GM13977 (cell line): ENCODE data around the gene EMC9.

ENCODE experiments used
- DNase-seq: peaks from one replicate; pipeline ENCODE4 v3.0.0; 2012; ENCODE audit warnings: low spot score
- CTCF ChIP-seq: IDR thresholded peaks from 2 replicates; pipeline ENCODE4 v1.5.1; 2012; ENCODE audit warnings: mild to moderate bottlenecking, control low read depth; ENCODE audit not compliant: insufficient read depth; ENCODE audit errors: extremely low read depth, missing control alignments
- in situ Hi-C: fragments of 300-500 bp; cut with MboI; formaldehyde crosslinking; loops from one replicate; pipeline ENCODE4 v1.12.0; 2022; ENCODE audit warnings: low sequenced_read_pairs, low pct_unique_long_range_greater_than_20kb, mixed read lengths, inconsistent platforms; ENCODE audit not compliant: unreplicated experiment

Gene EMC9

GRCh38 chr14:24149302-24149969 is 8.0 kb upstream of the EMC9 start:
- no peak for DNase-seq
- in situ Hi-C loops: no loop called here
- no peak for TF ChIP-seq CTCF

- in situ Hi-C loops: no loop called here
- no peak for TF ChIP-seq CTCF
- no peak for DNase-seq
Measured at GRCh38 chr14:24147761-24148428, 6.5 kb upstream of the EMC9 start.

GRCh38 chr14:24146978-24147760 is 5.8 kb upstream of the EMC9 start, which contains the start of gene RNF31:
TSS of gene RNF31 (plus strand) at chr14:24147498. CDS start at chr14:24147699, 201 bp downstream.
- in situ Hi-C loops: no loop called here
- DNase-seq: peak; percentile 98
- no peak for TF ChIP-seq CTCF

DNA sequence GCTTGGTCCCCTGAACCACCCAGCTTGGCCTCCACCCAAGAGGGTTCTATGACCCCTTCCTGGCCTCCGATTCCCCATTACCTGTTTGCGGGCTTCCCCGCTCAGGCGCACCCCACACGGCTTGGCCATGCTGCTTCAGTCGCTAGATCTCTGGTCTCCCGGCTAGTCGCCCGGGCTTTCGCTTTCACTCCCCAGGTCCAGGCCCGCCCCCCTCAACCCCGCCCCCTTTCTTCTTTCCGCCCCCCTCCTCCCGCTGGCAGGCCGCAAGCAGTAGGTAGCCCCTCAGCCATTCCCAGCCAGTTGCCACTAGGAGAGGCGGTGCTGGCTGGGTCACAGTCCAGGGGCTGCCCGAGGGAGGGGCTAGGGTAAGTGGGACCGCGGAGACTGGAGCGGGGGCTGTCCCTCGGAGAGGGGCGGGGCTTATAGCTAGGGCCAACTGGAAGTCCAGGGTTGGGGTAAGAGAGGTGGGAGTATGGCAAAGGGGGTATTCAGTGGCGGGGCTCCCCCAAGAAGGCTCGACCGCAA is 5.1 kb upstream of the EMC9 start, which contains the start of gene PSME2:
PSME2 (minus strand) TSS at position 158 of the 525 bp plus-strand sequence; CDS start at position 129, 29 bp downstream.
- peak; percentile 98 for DNase-seq
- TF ChIP-seq CTCF: no peak
- in situ Hi-C loops: no loop called here

- in situ Hi-C loops: no loop called here
- DNase-seq: no peak
- no peak for TF ChIP-seq CTCF
Measured at GRCh38 chr14:24145690-24146452, 4.5 kb upstream of the EMC9 start.

- in situ Hi-C loops: no loop called here
- TF ChIP-seq CTCF: no peak
- DNase-seq: no peak
Measured at GRCh38 chr14:24145219-24145618, 3.8 kb upstream of the EMC9 start.
